IPS-NIHi11 (cell line): ENCODE results near the gene E2F3.
A peak's percentile ranks its signal among the peaks of the same experiment; 100 is the strongest.

Experiments
- DNase-seq: peaks from one replicate; pipeline ENCODE4 v3.0.0; 2012; ENCODE audit warnings: mixed read lengths, low spot score

The E2F3 gene

DNA sequence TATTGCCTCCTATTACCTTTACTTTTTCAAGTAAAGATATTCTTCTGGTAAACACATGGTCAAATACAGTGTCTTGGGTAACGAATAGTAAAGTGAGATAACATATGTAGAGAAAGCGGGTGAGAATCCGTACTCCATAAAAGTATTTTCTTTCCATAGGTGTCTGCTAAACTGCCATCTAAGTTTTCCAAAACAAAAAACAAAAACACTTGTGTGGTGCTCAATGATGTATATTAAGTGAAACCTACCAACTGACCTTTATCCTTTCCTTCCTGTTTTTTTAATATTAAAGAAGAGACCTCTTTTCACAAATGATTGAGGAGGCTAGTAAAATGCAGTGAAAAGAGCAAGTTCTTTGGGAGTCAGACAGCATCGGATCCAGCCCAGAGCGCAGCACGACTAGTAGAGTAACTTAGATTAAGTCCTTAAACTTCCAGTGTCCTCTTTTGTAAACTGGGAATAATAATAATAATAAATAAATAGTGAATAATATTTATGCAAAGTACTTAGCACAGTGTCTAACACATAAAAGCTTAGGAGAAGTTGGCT lies 132.1 kb downstream of the E2F3 start:
- no peak for DNase-seq

DNA sequence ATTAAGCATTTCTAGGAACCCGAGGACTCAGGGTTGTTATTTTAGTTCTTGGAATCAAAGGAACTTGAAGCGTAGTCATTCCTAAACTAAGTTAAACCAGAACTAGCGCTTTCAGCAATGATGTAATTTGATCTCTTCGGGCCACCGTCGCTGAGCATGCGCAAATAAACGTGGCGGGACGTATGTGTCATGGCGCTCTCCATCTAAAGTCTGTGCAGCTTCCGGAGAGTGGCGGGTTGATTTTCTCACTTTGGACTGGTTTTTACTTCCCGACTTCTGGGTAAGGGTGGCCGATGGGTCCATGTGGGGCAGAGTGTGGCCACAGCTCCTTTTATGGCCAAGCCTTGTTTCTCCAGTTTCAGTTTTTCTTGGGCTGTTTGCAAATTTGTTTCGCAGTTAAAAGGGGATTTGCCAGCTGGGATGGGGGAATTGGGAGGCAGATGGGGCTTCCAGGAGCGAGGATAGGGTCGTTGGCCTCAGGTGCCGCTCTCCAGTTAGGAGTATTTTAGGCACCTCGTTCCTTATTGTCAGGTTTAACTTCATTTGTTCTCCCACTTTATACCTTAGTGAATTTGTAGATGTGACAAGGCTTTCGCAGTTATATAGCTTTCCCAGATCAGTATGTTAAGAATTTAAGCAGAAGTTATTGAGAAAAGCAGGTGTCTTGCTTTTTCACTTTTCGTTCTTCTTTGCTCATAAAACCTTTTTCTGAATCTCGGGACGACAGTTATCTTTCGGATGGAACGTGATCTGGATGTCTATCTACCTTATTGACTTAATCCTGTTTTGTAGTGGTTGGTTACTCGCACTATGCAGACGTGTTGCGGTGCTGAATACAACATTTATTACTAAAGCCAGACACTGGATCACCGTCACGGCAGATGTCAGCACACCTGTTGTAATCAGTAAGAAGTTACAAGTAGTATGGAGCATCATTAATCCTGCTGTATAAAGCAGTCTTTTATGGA lies 132.9 kb downstream of the E2F3 start, which contains the start of gene CDKAL1:
TSS of gene CDKAL1 (plus strand) at position 163 of the 968 bp plus-strand sequence. CDS start 11,894 bp downstream, outside the sequence.
- peak; percentile 79 for DNase-seq

DNA sequence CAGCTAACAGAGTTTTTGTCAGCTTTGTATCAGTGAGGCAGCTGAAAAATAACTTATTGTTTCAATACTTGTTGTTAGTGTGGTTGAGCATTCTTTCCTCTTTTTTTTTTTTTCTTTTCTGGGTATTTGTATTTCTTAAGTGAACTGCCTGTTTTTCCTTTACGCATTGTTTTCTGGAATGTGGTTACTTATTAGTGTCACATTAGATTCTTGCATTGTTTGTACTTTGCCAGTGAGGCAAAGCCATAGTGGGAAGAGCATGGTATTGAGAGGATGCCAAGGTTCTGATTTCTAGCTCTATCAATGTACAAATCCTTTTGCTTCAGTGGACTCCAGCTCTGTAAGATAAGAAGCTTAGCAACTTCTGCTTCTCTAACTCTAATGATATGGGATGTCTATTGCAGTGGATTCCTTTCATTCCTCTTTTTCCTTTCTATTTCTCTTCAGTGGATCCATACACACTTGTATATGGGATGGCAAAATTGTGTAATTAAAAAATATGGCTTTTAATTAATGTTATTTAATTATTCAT lies 136.5 kb downstream of the E2F3 start:
- no peak for DNase-seq

DNA sequence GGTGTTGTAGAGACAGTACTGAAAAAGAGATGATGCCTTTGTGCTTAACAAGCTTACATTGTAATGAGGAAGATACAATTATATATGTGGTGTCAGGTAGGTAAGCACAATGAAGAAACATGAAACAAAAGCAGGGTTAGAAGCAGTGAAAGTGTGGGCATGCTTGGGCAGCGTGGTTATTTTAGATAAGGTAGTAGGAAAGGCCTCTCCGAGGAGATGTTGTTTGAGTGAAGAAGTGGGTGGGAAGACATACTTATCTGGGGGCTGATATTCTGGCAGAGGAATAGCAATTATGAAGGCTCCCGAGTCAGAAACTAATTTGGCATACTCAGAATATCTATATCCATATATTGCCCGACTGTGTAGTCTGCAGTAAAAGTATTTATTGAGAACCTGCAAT lies 137.2 kb downstream of the E2F3 start:
- no peak for DNase-seq

DNA sequence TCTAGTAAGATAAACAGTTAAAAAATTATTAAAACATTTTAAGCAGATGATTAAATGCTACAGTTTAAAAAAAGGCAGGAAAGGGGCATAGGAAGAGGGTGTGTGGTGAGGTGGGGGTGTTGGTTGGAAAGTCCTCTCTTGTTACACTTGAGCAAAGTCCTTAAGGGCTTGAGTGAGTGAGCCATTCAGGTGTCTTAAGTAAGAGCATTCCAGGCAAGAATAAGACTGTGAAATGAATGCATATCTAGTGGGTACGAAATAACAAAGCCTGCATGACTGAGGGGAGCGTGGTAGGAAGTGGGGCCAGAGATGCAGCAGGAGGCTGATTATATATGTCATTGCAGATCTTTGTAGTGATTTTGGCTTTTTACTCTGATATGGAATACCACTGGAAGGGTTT lies 137.7 kb downstream of the E2F3 start:
- DNase-seq, result no peak

DNA sequence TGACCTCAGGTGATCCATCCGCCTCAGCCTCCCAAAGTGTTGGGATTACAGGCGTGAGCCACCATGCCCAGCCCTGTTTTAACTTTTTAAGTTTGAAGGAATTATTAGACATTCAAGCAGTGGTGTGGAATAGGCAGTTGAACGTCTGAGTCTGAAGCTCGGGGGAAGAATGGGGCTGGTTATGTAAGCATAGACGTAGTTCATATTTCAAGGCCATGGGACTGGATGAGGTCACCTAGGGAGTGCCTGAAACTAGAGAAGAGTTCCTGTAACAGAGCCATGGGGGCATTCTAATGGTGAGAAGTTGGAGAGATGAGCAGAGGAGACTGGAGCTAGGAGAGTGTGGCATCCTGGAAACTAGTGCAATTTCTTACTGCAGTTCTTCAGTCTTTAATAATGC lies 139.0 kb downstream of the E2F3 start:
- no peak for DNase-seq

DNA sequence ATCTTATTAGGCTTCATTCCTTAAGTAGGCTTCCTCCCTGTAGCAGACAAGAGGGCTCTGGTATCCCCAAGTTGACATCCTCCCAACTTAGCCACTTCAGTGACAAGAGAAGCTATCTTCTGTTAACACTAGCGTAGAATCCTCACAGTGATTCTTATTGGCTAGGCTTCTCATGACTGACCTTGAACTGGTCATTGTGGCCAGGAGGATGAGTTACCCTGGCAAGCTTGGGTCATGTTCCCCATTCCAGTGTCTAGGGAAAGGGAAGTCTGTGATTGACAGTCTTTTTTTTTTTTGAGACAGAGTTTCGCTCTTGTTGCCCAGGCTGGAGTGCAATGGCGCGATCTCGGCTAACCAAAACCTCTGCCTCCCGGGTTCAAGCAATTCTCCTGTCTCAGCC lies 139.7 kb downstream of the E2F3 start:
- DNase-seq, result no peak

DNA sequence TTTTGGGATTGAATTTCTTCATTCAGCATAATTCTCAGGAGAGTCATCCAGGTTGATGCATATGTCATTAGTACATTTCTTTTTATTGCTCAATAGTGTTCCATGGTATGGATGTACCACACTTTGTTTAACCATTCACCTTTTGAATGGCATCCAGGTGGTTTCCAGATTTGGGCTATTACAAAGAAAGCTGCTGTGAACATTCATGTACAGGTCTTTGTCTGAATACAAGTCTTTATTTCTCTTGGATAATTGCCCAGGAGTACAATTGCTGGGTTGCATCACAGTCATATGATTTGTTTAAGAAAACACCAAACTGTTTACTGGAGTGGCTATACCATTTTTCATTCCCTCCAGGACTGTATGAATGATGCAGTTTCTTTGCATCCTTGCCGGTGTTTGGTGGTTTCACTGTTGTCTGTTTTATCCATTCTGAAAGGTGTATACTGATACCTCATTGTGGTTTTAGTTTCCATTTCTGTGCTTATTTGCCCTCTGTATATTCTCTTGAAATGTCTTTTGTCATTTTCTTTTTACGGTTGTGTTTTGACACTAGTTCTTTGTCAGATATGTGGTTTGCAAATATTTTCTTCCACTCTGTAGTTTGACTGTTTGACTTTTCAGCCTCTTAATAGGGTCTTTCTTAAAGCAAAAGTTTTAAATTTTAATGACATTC lies 141.4 kb downstream of the E2F3 start:
- no peak for DNase-seq
